Measurements from ENCODE around the gene PAX4. TPM values are rescaled to one million over a fixed set of nuclear protein-coding genes. Genes with fewer than 3 reads are reported as not detected.
"Not testable (repeated sequence)": the region's sequence is repeated elsewhere in the genome, so short reads cannot be mapped to it uniquely, and the experiment has no call there.

The PAX4 gene
- total RNA-seq, 1 donor from 2014 or later: not detected

DNA sequence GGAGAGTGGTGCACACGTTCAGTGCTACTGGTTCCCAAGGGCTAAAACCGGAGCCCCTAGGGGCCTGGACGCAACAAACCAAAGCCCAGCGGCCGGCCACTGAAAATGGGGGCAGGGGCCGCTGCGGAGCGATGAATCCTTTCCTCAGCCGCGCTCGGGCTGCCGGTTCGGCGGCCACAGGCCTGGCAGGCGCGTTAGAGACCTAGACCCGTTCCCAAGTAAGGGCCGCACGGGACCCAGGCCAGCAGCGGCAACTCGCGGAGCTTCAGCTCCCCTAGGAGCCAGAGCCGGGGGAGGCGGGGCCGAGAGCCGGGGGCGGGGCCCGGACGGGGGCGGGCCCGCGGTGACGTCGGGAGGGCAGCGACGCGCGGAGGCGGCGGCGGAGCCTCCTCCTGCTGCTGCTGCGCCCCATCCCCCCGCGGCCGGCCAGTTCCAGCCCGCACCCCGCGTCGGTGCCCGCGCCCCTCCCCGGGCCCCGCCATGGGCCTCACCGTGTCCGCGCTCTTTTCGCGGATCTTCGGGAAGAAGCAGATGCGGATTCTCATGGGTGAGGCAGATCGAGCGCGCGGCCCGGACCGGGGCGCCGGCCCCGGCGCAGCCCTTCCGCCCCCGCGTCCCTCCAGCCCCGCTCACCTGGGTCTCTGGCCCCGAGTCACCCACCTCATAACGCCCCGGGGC is 29.8 kb downstream of the PAX4 start, which contains the start of gene ARF5:
Gene ARF5, plus strand, starts transcription at position 393 of the 678 bp plus-strand sequence. Its CDS starts 88 bp downstream, at position 481.
- intact Hi-C loops (cut with micrococcal nuclease): loop anchor here (1.0 to 10.0 kb wide), 12 partner anchors 196 to 1637 kb away; partner anchors contain the start of genes AHCYL2, ATP6V1F, GRM8 and HILPDA

DNA sequence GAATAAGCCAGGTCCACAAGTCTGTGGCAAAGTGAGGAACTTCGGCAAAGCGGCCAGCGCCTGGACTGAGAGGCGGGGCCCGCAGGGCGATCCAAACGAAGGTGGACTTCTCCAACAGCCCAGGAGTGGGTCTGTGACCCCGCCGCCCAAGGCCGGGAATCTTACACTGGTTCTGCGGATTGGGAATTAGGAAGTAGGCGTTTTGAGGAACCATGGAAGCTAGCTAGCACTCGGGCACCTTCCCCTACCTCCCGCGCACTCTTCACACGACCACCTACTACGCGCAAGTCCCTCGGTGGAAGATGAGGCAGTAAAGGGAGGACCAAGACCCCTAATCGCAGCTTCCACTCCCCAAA is 30.3 kb downstream of the PAX4 start:
- intact Hi-C loops (cut with micrococcal nuclease): loop anchor here (1.0 to 10.0 kb wide), 12 partner anchors 195 to 1637 kb away; partner anchors contain the start of genes AHCYL2, ATP6V1F, GRM8 and HILPDA

DNA sequence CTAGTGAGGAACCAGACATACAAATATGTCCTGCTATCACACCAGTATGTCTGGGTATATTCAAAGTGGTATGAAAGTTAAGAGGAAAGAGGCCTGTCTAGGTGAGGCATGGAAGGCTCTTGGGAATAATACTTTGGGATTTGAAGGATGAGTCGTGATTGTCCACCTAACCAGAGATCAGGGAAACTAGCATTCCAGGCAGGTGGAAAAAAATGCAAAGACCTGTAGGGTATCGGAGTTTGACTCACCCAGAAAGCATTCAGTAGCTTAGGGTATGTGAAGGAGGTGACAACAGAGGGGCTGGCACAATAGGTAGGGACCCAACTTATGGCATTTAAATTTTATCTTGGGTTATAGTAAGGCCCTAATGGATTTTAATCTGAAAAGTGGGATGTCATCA is 31.6 kb downstream of the PAX4 start:
- intact Hi-C loops (cut with micrococcal nuclease): loop anchor here (5.0 to 10.0 kb wide), 6 partner anchors 239 to 1276 kb away; partner anchors contain the start of genes ATP6V1F, GRM8 and IMPDH1

DNA sequence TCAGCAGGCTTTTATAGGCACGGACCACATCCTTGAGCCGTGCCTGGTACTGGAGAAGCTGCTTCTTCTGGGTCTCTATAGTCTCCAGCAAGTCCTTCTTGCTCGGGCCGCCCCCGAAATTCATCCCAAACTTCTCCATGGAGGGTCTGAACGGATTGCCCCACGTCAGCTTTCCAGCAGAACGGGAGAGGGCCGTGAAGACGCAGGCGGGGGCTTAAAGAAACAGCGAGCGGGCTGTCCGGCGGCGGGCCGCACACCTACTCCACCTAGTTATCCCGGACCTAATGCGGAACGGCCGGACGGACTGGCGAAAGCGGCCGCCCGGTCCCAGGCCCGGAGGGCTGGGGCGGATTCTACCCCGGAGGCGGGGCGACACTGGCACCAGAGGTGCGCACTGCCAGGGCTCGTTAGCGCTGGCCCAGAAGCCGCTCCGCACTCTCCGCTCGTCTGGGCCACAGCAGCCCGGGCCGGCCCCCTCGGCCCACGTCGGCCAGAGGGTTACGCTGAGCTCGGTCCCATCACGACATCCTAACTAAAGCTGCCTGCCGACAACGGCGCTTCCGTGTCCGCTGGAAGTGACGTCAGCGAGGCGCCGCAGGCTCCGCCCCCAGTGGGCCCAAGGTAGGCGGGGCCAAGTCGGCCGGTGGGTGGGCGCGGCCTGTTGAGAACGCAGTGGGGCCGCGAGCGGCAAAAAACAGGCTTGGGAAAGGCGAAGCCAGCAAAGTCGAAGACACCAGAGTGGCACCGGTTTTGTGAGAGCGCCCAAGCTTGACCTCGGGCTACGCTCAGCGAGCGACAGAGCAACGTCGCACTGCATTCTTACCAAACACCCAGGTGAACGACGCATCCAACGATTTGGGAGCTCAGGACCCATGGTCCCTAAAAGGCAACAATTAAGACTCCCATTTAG is 32.6 kb downstream of the PAX4 start, which contains the start of gene GCC1:
Gene GCC1, minus strand, starts transcription at position 553 of the 910 bp plus-strand sequence. Its CDS starts 414 bp downstream, at position 139.
- intact Hi-C loops (cut with micrococcal nuclease): loop anchor here (1.0 to 10.0 kb wide), 12 partner anchors 67 to 1470 kb away; partner anchors contain the start of genes ATP6V1F, GRM8, IMPDH1 and SND1

DNA sequence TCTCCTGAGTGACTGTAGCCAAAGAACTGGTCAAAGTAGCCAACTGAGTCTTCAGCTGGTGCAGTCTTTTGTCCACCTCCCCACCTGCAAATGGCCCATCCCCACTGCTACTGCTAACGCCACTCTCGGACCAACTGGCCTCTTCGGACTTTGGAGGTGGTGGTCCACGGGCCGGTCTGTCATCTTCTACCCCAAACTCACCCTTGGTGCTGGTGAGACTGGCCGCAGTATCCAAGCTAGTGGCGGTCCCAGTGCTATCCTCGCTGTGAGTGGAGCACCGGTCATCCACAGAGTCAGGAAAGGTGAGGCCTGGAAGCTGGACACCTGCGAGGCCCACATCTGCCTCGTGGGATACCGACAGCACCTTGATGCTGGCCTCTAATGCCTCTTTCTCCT is 33.3 kb downstream of the PAX4 start:
- intact Hi-C loops (cut with micrococcal nuclease): loop anchor here (1.0 to 10.0 kb wide), 12 partner anchors 68 to 1470 kb away; partner anchors contain the start of genes ATP6V1F, GRM8, IMPDH1 and SND1

DNA sequence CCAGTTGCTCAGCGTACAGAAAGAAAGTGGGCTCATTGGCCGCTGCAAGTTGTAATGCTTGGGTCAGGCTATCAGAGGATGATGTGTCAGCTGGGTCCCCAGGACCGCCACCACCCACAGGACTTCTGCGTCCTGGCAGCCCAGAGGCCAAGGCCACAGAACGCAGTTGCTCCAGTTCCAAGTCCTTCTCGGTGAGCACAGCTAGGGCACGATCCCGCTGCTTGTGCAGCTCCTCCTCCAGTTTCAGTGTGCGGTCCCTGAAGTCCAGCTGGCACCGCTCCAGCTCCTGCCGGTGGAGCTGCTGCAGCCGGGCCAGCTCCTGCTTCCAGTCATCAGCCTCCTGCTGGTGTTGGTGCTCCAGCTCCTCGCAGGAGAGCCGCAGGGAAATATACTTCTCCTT is 35.6 kb downstream of the PAX4 start:
- intact Hi-C loops (cut with micrococcal nuclease): loop anchor here (10.0 kb wide), 1 partner anchor 622 kb away; no protein-coding TSS in a partner anchor

DNA sequence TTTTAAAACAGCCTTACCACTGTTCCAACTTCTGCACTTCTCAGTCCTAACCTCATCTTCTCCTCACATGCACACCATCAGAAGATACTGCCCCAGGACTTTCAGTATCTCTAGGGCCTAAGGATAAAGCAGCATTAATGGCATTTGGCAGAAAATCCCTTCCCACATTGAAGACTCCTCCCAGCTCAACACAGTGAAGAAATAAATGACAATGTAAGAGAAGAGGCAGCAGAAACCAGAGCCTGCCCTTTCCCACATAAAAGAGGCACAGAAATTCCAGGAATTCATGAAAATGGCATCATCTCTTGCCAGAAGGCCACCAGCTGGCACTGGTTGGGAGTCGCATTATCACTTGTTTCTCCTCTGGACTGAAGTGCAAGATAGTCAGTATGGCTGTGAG is 36.2 kb downstream of the PAX4 start:
- intact Hi-C loops (cut with micrococcal nuclease): loop anchor here (10.0 kb wide), 1 partner anchor 623 kb away; no protein-coding TSS in a partner anchor

DNA sequence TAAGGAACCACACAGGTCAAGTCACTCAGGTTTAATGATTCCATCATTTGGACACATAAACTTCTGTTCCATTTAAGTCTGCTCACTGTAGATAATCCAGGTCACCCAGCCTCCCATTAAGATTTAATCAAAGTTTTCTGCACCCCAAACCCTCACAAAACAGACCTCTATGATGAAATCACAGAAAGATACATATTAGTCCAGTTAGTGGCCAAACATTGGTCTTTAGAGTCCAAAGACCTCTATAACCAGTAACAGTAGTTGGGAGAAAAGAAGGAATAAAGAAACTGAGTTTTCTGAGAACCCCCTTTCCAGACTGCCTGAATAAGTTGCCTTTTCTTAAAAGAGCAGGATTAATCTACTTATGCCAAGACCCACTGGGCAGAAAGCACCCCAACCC is 37.3 kb downstream of the PAX4 start:
- intact Hi-C loops (cut with micrococcal nuclease): loop anchor here (10.0 kb wide), 1 partner anchor 624 kb away; no protein-coding TSS in a partner anchor

DNA sequence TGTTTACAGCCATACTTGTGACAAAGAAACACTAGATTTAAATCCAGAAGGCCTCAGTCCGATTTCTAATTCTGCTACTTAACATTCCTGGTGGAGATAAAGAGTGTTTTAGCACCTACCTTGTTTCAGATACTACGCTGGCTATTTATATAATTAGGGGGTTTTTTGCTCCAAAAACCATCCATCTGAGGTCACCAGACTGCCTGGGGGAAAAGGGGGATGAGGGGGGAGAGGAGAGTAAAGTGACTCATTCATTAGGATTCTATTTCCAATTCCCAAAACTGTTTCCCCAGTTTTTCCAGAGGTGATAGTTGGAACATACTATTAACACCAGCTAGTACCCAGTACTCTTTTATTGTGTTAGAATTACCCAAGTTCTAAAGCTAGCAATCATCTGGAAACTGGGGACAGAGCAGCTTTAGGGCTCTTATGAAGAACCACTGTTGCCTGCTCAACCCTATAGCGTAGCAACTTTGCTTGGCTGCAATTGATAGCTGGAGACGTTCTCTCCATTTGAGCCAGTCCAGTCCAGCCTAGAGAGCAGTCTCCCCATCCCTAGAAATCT is 39.1 kb downstream of the PAX4 start:
- intact Hi-C loops (cut with micrococcal nuclease): no loop called here

DNA sequence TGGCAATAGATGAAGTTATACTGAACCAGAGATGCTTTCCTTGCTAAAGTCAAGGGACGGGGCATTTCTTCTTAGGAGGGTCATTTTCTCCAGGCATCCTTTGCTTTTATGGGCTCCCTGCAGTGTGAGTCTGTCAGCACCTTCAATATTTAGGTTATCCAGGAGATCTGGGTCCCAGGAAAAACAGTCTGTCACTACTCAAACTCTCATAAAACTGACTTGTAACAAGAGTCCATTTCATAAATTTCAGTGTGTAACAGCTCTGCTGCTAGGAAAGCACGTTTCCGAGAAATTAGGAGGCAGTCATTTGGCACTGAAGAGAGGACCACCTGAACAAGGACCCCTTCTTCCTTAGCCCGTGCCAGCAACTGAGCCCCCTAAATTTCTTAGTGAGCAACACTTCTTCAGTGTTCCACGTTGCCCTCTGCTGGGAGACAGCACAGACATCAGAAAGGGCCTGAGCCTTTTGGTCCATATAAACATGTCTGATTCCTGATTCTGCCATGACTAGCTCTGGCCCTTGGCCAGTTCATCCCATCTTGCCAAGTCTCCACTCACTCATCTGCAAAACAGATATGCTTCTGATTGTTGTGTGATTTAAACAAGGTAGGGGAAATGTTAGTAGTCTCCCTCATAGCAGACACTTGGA is 39.8 kb downstream of the PAX4 start:
- intact Hi-C loops (cut with micrococcal nuclease): no loop called here

DNA sequence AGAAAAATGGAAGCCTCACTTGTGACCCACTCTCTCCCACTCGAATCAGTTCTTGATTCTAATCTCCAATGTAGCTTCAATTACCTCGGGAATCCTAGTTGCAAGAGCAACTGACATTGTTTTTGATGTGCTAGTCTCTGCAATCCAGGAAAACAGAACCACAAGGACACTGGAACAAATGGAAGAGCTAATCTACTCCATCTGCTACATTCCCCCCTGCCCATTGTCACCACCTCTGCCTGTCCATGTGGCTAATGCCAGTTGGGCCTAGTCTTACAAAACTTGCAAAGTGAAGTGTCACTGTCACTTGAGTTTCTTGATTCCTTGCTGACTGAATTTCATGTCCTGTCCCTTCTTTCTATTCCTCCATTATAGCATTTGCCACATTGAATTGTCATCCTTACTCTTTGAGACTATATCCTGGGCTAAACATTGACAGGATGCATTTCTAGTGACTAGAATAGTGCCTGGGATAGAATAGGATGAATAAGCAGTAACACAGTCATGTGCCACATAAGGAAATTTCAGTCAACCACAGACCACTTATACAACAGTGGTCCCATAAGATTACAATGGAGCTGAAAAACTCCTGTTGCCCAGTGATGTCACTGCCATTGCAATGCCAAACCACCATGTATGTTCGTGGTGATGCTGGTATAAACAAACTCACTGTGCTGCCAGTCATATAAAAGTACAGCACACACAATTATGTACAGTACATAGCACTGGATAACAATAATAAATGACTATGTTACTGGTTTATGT is 46.0 kb downstream of the PAX4 start:
- intact Hi-C loops (cut with micrococcal nuclease): no loop called here

DNA sequence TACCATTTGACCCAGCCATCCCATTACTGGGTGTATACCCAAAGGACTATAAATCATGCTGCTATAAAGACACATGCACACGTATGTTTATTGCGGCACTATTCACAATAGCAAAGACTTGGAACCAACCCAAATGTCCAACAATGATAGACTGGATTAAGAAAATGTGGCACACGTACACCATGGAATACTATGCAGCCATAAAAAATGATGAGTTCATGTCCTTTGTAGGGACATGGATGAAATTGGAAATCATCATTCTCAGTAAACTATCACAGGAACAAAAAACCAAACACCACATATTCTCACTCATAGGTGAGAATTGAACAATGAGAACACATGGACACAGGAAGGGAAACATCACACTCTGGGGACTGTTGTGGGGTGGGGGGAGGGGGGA is 49.9 kb downstream of the PAX4 start:
- intact Hi-C loops (cut with micrococcal nuclease): not testable (repeated sequence)

DNA sequence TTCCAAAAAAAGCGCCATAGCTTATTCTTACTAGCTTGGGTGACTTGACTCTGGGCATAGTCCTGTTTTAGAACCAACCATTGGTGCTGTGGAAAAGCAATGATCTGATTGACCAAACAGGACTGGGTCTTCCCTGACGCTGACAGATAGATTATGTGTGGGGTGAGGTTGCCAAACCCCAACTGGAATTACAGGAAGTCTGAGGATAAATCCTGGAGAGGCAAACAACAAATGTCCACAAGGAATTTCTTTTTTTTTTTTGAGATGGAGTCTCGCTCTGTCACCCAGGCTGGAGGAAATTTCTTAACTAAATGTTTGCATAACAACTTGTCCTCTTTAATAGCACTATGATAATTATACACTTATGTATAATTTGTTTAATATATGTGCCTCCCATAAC is 51.7 kb downstream of the PAX4 start:
- intact Hi-C loops (cut with micrococcal nuclease): no loop called here

Other genes with a start within 250 kb of the PAX4 start
- gene ZNF800, start 225.4 kb downstream of the PAX4 start, total RNA-seq: 41.1 and 47.1 TPM in 2 replicates
- 19.8 and 20.7 TPM in 2 replicates for gene GCC1, start 32.5 kb downstream of the PAX4 start, total RNA-seq
- 123 TPM in 2 replicates for gene ARF5, start 29.7 kb downstream of the PAX4 start, total RNA-seq
- 0.73 and 1.4 TPM in 2 replicates for gene FSCN3, start 24.4 kb downstream of the PAX4 start, total RNA-seq
- 250 and 263 TPM in 2 replicates for gene SND1, start 34.1 kb upstream of the PAX4 start, total RNA-seq

Data from T-helper 1 cell treated with Interleukin-12 subunit alpha and Interleukin-12 subunit beta and Interleukin-4 antibody, amounts not matched to agents 30 ng/mL and 1 ng/mL, for 36 hours (primary cell).